GM19468 (cell line): Measurements from ENCODE around the gene SRGAP2C.
"Not testable (repeated sequence)": the region's sequence is repeated elsewhere in the genome, so short reads cannot be mapped to it uniquely, and the experiment has no call there.

Source experiments
- ATAC-seq: cut with Tn5 transposase; IDR thresholded peaks from one replicate; pipeline ENCODE4 v1.9.1; 2021; ENCODE audit warnings: mild to moderate bottlenecking, moderate library complexity, moderate number of reproducible peaks; ENCODE audit not compliant: unreplicated experiment; ENCODE audit errors: extremely low read depth

The SRGAP2C gene

DNA sequence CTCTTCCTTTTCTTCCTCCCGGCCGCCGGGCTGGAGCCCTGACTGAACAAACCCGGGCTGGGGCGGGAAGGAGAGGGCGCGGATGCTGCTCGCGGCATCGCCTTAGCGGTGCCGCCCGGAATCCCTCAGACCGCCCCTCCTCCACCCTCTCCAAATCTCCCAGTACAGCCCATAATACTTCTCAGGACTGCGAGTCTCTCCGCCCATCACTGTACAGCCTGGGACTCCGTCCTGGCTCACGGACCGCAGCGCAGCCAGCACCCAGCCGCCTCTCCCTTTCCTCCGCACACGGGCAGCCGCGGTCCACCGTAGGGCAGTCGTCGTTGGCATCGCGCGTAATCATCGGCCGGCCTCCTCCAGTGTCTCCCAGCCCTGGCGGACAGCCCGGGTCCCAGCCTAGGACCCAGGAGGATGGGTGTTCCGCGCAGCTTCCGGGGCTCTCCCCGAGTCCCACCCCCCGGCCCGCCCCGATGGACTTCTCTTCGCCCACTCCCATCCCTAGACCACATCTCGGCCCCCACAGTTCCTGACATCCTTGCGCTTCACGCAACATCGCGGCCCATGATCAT, 449 bp downstream of the SRGAP2C start:
- not testable (repeated sequence) for ATAC-seq

DNA sequence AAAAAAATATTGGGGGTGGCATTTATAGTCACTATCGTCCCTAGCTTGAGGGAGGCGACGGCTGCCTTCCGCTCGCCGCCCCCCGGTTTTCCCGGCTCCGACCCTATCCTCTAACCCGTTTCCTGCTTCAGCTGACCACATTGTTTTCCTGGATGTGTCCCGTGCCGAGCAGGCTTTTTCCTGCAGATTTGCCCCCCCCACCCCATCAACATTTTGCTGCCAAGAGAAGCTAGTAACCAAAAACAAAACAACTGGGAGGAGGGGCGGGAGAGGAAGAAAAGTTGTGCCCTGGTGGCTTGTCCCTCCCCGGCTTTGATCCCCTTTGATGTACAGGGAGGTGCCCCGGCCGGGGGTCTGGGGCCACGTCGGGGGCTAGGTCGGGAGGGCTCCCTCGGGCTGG, 1.4 kb downstream of the SRGAP2C start:
- ATAC-seq: not testable (repeated sequence)

DNA sequence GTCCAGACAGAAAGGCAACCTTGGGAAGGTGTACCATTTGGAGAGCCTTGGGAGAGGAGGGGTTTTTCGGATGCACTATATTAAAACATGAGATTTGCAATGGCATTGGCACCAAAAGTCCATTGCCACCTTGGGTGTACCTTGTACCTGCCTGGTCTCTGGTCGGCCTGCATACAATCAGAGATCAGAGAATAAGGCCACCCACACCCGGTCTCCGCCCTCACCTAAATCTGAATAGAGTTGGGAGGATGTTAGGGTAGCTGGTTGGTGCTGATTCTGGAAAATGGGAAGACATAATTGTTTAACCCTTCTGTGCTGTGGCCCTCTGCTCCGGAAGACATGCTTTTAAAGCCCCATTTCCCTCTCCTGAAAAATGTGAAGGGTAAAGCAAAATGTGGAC, 3.1 kb downstream of the SRGAP2C start:
- not testable (repeated sequence) for ATAC-seq

DNA sequence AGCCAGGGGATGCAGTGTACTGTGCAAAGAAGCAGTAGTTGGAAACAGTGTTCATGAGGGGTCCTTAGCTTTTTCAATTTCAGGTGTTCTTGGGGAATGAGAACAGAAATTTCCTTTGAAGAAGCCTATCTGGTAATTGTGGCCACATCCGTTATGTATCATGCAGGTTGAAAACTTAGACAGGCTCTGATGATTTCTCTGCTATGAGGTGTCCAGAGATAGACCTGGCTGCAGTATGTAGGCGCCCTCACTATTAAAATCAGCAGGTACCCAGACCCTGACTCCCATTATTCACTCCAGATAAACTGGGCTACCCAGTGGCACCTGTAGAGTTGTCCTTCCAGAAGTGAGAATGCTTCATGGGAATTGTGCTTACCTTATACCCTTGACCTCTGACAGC, 7.7 kb downstream of the SRGAP2C start:
- not testable (repeated sequence) for ATAC-seq

- ATAC-seq: not testable (repeated sequence)
These were observed 12.5 kb downstream of the SRGAP2C start for GRCh38 chr1:121197095-121197882.

DNA sequence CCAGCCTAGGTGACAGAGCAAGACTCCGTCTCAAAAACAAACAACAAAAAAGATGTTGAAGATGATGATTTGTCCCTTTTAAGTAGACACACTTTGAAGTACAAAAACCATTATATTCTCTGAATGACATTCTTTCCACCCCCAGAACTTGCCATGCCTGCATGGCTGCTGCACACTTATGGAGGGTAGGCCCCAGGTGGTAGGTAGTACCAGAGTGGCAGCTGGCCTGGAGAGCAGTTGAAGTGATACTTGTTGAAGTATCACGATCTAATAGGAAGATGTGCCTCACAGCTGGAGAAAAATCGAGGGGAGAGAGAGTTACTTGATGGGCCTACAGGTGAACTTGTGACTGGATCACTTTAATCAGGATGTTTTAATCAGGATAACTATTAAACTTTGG, 15.0 kb downstream of the SRGAP2C start:
- ATAC-seq: not testable (repeated sequence)

- ATAC-seq: not testable (repeated sequence)
These were observed 15.5 kb downstream of the SRGAP2C start for GRCh38 chr1:121200232-121200631.

GRCh38 chr1:121200985-121201981, 16.5 kb downstream of the SRGAP2C start:
- ATAC-seq: not testable (repeated sequence)

DNA sequence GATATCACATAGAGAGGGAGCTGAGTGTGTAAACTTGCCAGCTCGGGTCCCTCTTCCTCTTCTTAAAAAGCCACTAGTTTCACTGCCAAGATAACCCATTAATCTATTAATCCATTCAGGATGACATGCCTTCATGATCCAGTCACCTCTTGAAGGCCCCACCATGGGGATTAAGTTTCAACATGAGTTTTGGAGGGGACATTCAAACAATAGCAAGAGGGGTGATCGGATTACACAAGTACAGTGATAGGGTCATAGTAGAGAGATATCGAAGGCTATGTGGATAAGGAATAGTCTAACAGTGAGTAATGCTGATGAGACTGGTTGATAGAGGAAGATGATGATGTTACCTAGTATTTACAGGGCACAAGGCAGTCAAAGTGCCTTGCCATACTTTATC, 18.2 kb downstream of the SRGAP2C start:
- not testable (repeated sequence) for ATAC-seq

- ATAC-seq: not testable (repeated sequence)
These were observed 21.3 kb downstream of the SRGAP2C start for GRCh38 chr1:121205786-121206711.

- ATAC-seq: not testable (repeated sequence)
These were observed 22.6 kb downstream of the SRGAP2C start for GRCh38 chr1:121207328-121207727.

- not testable (repeated sequence) for ATAC-seq
These were observed 23.6 kb downstream of the SRGAP2C start for GRCh38 chr1:121208375-121208774.

DNA sequence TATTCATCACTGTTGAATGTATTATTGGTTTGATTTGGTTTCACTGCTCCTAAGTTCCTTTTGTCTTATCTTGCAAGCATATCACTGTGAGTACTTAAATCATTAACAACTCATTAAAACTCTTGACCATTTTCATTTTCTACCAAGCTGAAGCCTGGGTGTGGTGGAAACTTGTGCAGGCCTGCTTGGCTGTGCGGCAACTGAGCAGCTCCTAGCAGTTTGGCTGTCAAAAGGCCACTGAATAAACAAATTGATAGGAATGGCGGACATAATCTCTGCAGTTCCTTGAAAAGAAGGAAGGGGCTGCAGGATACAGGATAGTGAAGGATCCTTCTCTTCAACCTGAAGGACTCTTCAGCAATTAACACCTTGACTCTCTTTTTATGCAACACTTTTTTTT, 26.0 kb downstream of the SRGAP2C start:
- ATAC-seq: not testable (repeated sequence)

- not testable (repeated sequence) for ATAC-seq
These were observed 28.7 kb downstream of the SRGAP2C start for GRCh38 chr1:121213491-121213890.

DNA sequence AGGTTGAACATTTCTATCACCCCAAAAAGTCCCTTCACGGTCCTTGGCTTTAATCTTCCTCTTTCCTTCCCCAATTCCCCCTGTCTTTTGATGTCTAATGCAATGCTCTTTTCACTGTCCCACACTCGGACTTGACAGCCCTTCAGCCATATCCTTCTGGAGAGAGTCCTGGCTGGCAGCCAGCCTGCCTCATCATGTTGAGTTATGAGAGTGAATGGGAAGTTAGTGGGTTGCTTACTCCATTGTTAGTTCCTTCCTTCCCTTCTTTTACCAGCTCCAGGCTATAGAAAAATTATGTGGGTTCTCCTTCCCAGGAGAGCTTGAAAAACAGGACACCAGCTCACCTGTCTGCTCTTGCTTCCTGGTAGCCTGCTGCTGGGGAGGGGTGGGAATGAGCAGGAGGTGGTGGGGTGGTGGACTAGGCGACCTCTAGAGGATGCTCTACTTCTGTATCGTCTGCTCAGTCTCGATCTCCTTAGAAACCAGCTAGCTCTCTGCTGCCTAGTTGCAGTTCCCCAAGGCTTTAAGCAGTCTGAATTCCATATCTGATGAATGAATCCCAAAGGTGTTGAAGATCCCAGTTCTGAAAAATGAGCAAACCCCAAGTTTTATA, 29.9 kb downstream of the SRGAP2C start:
- not testable (repeated sequence) for ATAC-seq

DNA sequence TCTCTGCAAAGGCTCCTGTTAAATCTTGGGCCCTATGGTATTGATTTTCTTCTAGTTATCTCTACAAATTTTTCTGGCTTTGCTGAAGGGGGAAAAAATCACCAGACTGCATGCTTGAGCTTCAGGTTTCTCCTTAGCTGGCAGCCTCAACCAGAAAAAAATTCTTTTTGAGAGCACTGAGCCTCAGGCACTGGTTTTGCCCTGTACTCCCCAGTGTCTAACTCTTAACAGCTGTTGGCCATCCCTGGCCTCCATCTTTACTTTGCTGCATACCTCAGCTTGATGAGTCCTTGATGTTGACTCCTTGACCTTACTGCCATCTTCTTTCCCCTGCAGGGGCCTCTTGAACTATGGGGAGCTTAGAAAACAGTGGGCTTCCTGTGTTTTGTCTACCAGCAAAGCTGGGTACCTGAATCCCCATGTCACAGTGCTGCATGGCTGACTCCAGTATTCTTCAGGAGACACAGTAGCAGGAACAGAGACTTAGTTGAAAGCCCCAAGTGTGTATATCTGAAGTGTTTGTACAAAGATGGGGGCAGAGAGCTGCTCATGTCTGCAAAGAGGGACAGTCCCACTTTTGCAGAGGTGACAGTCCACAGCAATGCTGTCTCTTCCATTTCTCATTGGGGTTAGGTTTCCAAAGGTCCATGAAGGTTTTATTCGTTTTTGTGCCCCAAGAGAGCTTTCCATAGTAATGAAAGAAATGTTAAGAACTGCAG, 31.1 kb downstream of the SRGAP2C start:
- not testable (repeated sequence) for ATAC-seq

DNA sequence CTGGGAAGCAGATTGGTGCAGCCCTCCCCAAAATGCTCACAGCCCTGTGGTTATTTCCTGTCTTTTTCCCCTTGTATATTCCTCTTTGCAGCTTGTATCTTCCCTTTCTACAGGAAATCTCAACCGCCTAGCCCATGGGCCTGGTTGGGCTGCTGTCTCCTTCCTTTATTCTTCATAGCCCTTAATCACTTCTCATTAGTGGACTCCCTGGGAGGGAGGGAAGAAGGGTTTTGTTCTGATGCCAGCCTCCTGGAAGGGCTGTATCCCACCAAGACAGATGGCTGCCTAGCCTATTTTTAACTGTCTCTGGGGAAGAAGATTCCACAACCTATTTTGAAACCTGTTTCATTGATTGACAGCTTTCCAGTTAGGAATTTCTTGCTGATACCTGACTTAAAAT, 31.9 kb downstream of the SRGAP2C start:
- ATAC-seq: not testable (repeated sequence)

GRCh38 chr1:121221770-121222169, 37.0 kb downstream of the SRGAP2C start:
- ATAC-seq: peak; percentile 48
